GM12872 (cell line): Measurements from ENCODE around the gene COX6B1.

ENCODE experiments used
- CTCF ChIP-seq: IDR thresholded peaks from 3 replicates; pipeline ENCODE4 v1.5.1; 2011; ENCODE audit warnings: low read depth, mild to moderate bottlenecking, low read length, moderate library complexity; ENCODE audit not compliant: insufficient read depth

The COX6B1 gene

GRCh38 chr19:35623327-35624010 is 24.7 kb upstream of the COX6B1 start:
- no peak for TF ChIP-seq CTCF

- TF ChIP-seq CTCF: no peak
These were observed 19.9 kb upstream of the COX6B1 start for GRCh38 chr19:35628264-35628564.

GRCh38 chr19:35628565-35629331 is 19.4 kb upstream of the COX6B1 start, which contains the start of gene RBM42:
TSS of gene RBM42 (plus strand) at chr19:35629036. CDS start at chr19:35629154, 118 bp downstream.
- no peak for TF ChIP-seq CTCF

GRCh38 chr19:35629332-35629633 is 18.8 kb upstream of the COX6B1 start:
- TF ChIP-seq CTCF: no peak

GRCh38 chr19:35633727-35634440 is 14.2 kb upstream of the COX6B1 start:
- TF ChIP-seq CTCF: no peak

GRCh38 chr19:35636651-35637050 is 11.5 kb upstream of the COX6B1 start:
- TF ChIP-seq CTCF: no peak

GRCh38 chr19:35637165-35637564 is 11.0 kb upstream of the COX6B1 start:
- TF ChIP-seq CTCF: no peak
